GM12878 (cell line): ENCODE data around the gene NPEPPS. TPM values are rescaled to one million over a fixed set of nuclear protein-coding genes. Genes with fewer than 3 reads are reported as not detected.
"Not testable (repeated sequence)": the region's sequence is repeated elsewhere in the genome, so short reads cannot be mapped to it uniquely, and the experiment has no call there.

Source experiments
- ATAC-seq: fragments of 200-7000 bp; cut with Tn5 transposase; 3 replicates; pipeline ENCODE4 v1.9.1; 2020; ENCODE audit warnings: mild to moderate bottlenecking, moderate library complexity
- BruUV-seq: library from RNA; stranded (reverse); fragments of 400-500 nt; replicated peaks from 2 replicates; lab custom pipeline; 2021; lab: Mats Ljungman, UMichigan
- CTCF ChIA-PET: fragments of 300-600 bp; sonication (Branson Sonifier 250); formaldehyde crosslinking; extraction: SDS; loops from one replicate; lab custom pipeline; 2021; ENCODE audit warnings: inconsistent platforms; lab: Yijun Ruan, JAX
- POLR2A ChIA-PET: fragments of 350-600 bp; formaldehyde crosslinking; extraction: SDS; loops from one replicate; lab custom pipeline; 2021; ENCODE audit warnings: inconsistent platforms; lab: Charles Lee
- RAD21 ChIA-PET: fragments of 300-600 bp; sonication (Branson Sonifier 250); formaldehyde crosslinking; loops from one replicate; lab custom pipeline; 2023; ENCODE audit warnings: antibody characterized with exemption; ENCODE audit not compliant: unreplicated experiment; lab: Charles Lee
- SMC1A ChIA-PET: fragments of 300-600 bp; sonication (Branson Sonifier 250); formaldehyde crosslinking; loops from one replicate; lab custom pipeline; 2023; ENCODE audit not compliant: unreplicated experiment, uncharacterized antibody; lab: Charles Lee
- DNase-seq: peaks from one replicate; pipeline ENCODE4 v3.0.0-alpha.2; 2011; ENCODE audit warnings: low read depth, low spot score
- FAIRE-seq: peaks from 3 replicates; lab custom pipeline; 2011; peaks lifted over from hg19 to GRCh38; lab: Jason Lieb, UNC
- H2AFZ ChIP-seq: 2 replicates; pipeline ENCODE4 v1.6.0; 2011; ENCODE audit warnings: low read depth, low read length, control low read depth; ENCODE audit not compliant: control insufficient read depth
- H3K27ac ChIP-seq: 2 replicates; pipeline ENCODE4 v1.5.1; 2011; ENCODE audit warnings: control low read depth; ENCODE audit not compliant: control insufficient read depth, insufficient read depth
- H3K27me3 ChIP-seq, 2 experiments: replicated peaks in 1 of 2; 2 replicates each; pipeline versions ENCODE4 v1.6.0 to v1.6.1; 2011; ENCODE audit warnings: low read length in 1 of 2; ENCODE audit not compliant: control insufficient read depth in 2 of 2, insufficient read depth in 2 of 2
- H3K36me3 ChIP-seq, 2 experiments: 2 replicates each; pipeline ENCODE4 v1.5.1; 2011; ENCODE audit warnings: low read length in 1 of 2; ENCODE audit not compliant: control insufficient read depth in 2 of 2, insufficient read depth in 2 of 2
- H3K4me1 ChIP-seq: 2 replicates; pipeline ENCODE4 v1.6.1; 2011; ENCODE audit warnings: mild to moderate bottlenecking, low read length, moderate library complexity, mixed read lengths; ENCODE audit not compliant: control insufficient read depth, insufficient read depth
- H3K4me2 ChIP-seq: 2 replicates; pipeline ENCODE4 v1.6.0; 2011; ENCODE audit warnings: control low read depth; ENCODE audit not compliant: control insufficient read depth, insufficient read depth
- H3K4me3 ChIP-seq: fragments of 200-600 bp; sonication (generic); 2 replicates; pipeline ENCODE4 v1.5.1; 2016
- H3K79me2 ChIP-seq: 2 replicates; pipeline ENCODE4 v1.6.0; 2011; ENCODE audit warnings: low read length; ENCODE audit not compliant: control insufficient read depth, insufficient read depth
- H3K9ac ChIP-seq: 2 replicates; pipeline ENCODE4 v1.8.0; 2011; ENCODE audit warnings: low read length, control low read depth, mixed read lengths; ENCODE audit not compliant: control insufficient read depth, insufficient read depth
- H3K9me3 ChIP-seq: replicated peaks from 3 replicates; pipeline ENCODE4 v1.5.1; 2011; ENCODE audit warnings: mild to moderate bottlenecking, low read length; ENCODE audit not compliant: control insufficient read depth, insufficient read depth
- H4K20me1 ChIP-seq: 2 replicates; pipeline ENCODE4 v1.6.0; 2011; ENCODE audit not compliant: control insufficient read depth, insufficient read depth
- WGBS: methylation state at CpG from one replicate; pipeline ENCODE4 v1.1.6; 2016; ENCODE audit warnings: low lambda C conversion rate; ENCODE audit not compliant: insufficient replicate concordance, insufficient coverage; ENCODE audit errors: missing lambda C conversion rate; 5-methylcytosine and 5-hydroxymethylcytosine counted together
- in situ Hi-C: fragments of 300-500 bp; cut with MboI; formaldehyde crosslinking; loops from 9 replicates; pipeline ENCODE4 v1.14.3; 2018; ENCODE audit warnings: mixed read lengths
- intact Hi-C: fragments of 100-400 bp; cut with micrococcal nuclease; formaldehyde crosslinking; loops from one replicate; pipeline ENCODE4 v1.14.2; 2022; ENCODE audit not compliant: unreplicated experiment
- polyA plus RNA-seq, 11 experiments: library from polyadenylated mRNA; depleted of rRNA in 4 of 11; unstranded in 6 of 11; stranded (reverse) in 5 of 11; fragments of >200 nt; fragmentation: Nextera tagmentation in 4 of 11; fragmentation: Illumina TruSeq in 1 of 11; extraction: Ambion mirVana in 4 of 11; extraction: Trizol in 1 of 11; gene quantifications; 1 replicate in 1 of 11; 2 replicates in 10 of 11; pipeline versions ENCODE4 v1.2.1 to v1.2.3, GENCODE V29; 2011 to 2016; ENCODE audit warnings: inconsistent platforms in 2 of 11, missing spikeins in 2 of 11, low read depth in 1 of 11
- total RNA-seq, 4 experiments: library from RNA; depleted of rRNA in 3 of 4; stranded (reverse); fragments of >200 nt in 3 of 4; fragmentation: Illumina TruSeq in 1 of 4; extraction: Trizol in 1 of 4; gene quantifications; 2 replicates each; pipeline versions ENCODE4 v1.2.1 to v1.2.3, GENCODE V29; 2013 to 2021

Gene NPEPPS
- total and polyA plus RNA-seq, 10 of the 15 experiments (the other 5 are each of a cell fraction or from before 2014, with no cell fraction given): 25.8 to 214 (median 64.6) TPM

DNA sequence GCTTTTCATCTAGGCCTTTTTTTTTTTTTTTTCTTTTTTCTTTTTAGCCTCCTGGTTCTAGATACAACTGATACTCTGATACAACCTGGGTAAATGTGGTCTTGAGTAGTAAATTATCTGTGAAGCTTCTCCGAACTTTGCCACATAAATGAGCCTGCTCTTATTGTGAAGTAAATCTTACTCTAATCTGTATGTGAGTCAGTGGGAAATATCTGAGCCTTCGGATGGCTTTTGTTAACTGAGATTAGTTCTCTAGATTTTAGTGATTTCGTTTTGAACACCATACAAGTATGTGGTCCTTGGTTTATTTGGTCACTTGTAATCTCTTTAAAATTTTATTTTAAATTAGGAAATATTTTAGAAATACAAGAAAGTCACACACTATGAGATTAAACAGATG, 8.2 kb downstream of the NPEPPS start:
- intact Hi-C loops, H4K20me1 ChIP-seq, CTCF ChIA-PET, H3K9me3 ChIP-seq, in situ Hi-C loops, BruUV-seq, POLR2A ChIA-PET, H3K9ac ChIP-seq, H3K4me1 ChIP-seq, DNase-seq, ATAC-seq, H3K27ac ChIP-seq, H3K36me3 ChIP-seq, RAD21 ChIA-PET, FAIRE-seq, H3K27me3 ChIP-seq, H2AFZ ChIP-seq, H3K4me3 ChIP-seq, H3K4me2 ChIP-seq: not testable (repeated sequence)
- 79% methylated on average over 3 of the region's 3 CpGs for WGBS
- H3K79me2 ChIP-seq: peaks cover 12% of the 10 kb centered on the region
- SMC1A ChIA-PET: interaction anchor here (0.6 kb wide), 1 partner anchor 403 kb away, joined by 4 read pairs; no protein-coding TSS in a partner anchor

DNA sequence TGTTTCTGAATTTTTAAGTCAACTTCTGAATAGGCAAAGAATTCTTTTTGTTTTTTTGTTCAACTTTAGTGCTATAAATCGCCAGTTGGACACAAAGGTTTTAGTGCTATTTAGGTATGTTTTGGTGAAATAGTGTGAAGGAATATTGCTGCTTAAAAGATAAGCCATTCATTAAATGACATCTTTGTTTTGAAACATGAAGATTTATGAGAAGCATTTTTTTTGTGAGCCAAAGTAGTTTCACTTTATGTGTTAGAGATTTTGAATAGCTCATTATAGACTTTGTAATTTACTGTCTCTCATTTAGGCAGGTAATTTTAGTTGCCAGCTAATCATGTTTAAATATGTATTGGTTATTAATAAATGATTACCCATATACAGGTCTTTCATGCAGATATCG, 10.8 kb downstream of the NPEPPS start:
- not testable (repeated sequence) for ATAC-seq

DNA sequence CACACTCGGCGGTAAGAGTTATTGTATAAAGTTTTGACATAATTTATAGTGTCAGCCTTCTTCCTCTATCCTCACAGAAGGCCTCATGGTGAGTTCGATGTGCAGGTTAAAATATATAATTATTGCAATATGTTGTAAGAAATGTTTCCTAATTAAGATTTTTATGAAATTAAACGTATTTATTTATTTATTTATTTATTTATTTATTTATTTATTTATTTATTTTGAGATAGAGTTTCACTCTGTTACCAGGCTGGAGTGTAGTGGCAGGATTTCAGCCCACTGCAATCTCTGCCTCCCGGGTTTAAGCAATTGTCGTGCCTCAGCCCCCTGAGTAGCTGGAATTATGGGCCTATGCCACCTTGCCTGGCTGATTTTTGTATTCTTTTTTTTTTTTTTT, 13.4 kb downstream of the NPEPPS start:
- DNase-seq, H3K9ac ChIP-seq, CTCF ChIA-PET, SMC1A ChIA-PET, H3K4me1 ChIP-seq, H3K27ac ChIP-seq, H3K27me3 ChIP-seq, H3K4me2 ChIP-seq, H3K4me3 ChIP-seq, POLR2A ChIA-PET, H2AFZ ChIP-seq, H3K9me3 ChIP-seq, H4K20me1 ChIP-seq, H3K79me2 ChIP-seq, BruUV-seq, FAIRE-seq, intact Hi-C loops, RAD21 ChIA-PET, in situ Hi-C loops, H3K36me3 ChIP-seq, ATAC-seq: not testable (repeated sequence)
- over 99% methylated on average over 6 of the region's 6 CpGs for WGBS

More for the DNA sequence above, 10.8 kb downstream of the NPEPPS start:
- RAD21 ChIA-PET, H3K4me1 ChIP-seq, FAIRE-seq, SMC1A ChIA-PET, in situ Hi-C loops, H3K27ac ChIP-seq, H3K4me2 ChIP-seq, H4K20me1 ChIP-seq, H3K9ac ChIP-seq, H3K27me3 ChIP-seq, H2AFZ ChIP-seq, H3K36me3 ChIP-seq, POLR2A ChIA-PET, BruUV-seq, intact Hi-C loops, H3K9me3 ChIP-seq, H3K4me3 ChIP-seq, DNase-seq: not testable (repeated sequence)
- CTCF ChIA-PET: interaction anchor here (1.1 kb wide), 1 partner anchor 74 kb away, joined by 3 read pairs; no protein-coding TSS in a partner anchor
- whole genome bisulfite sequencing: 100% methylated on average over 2 of the region's 2 CpGs
- H3K79me2 ChIP-seq: peaks cover 11% of the 10 kb centered on the region

DNA sequence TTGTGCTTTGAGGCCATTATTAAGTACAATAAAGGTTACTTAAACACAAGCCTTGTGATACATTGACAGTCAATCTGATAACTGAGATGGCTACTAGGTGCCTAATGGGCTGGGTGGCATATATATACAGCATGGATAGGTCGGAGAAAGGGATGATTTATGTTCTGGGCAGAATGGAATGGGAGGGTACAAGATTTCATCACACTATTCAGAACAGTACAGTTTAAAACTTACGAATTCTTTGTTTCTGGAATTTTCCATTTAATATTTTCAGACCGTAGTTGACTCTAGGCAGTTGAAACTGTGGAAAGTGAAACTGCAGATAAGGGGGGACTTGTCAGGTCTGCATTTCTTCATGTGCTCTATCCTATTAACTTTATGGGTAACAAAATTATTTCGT, 23.8 kb downstream of the NPEPPS start:
- H3K27me3 ChIP-seq, RAD21 ChIA-PET, H3K9ac ChIP-seq, H3K4me3 ChIP-seq, ATAC-seq, in situ Hi-C loops, H3K27ac ChIP-seq, DNase-seq, H2AFZ ChIP-seq, FAIRE-seq, H3K4me2 ChIP-seq, H3K4me1 ChIP-seq, SMC1A ChIA-PET, H3K36me3 ChIP-seq, H3K79me2 ChIP-seq, POLR2A ChIA-PET, CTCF ChIA-PET, intact Hi-C loops, H3K9me3 ChIP-seq, BruUV-seq, H4K20me1 ChIP-seq: not testable (repeated sequence)
- WGBS: 96% methylated on average over 4 of the region's 4 CpGs
